ENCODE results near the gene ZSCAN22. TPM values are rescaled to one million over a fixed set of nuclear protein-coding genes. Genes with fewer than 3 reads are reported as not detected.

The ZSCAN22 gene
- total RNA-seq, 3 donors from 2014 or later = 3.0 to 4.3 (median 3.6) TPM

- Mint-ChIP-seq H3K9me3 (no peaks in the 10 kb centered on the region), H3K4me3 (peak overlapping the region; percentile 96), H3K27me3 (ENCODE audit: low read depth) (no peaks in the 10 kb centered on the region), H3K36me3 (ENCODE audit: insufficient read depth) (peaks cover 22% of the 10 kb centered on the region), H3K4me1 (ENCODE audit: low read depth) (peaks cover 37% of the 10 kb centered on the region)
- DNase-seq = no peak
- ATAC-seq = no peak
These were observed 58.6 kb downstream of the ZSCAN22 start for GRCh38 chr19:58385313-58385890.

GRCh38 chr19:58385891-58386575 is 59.2 kb downstream of the ZSCAN22 start:
- Mint-ChIP-seq H3K9me3 (no peaks in the 10 kb centered on the region), H3K27me3 (ENCODE audit: low read depth) (no peaks in the 10 kb centered on the region), H3K4me1 (ENCODE audit: low read depth) (peaks cover 40% of the 10 kb centered on the region), H3K4me3 (peak overlapping the region; percentile 96), H3K36me3 (ENCODE audit: insufficient read depth) (peaks cover 27% of the 10 kb centered on the region)
- DNase-seq (no peak), ATAC-seq (peak; percentile 10 to 18)

GRCh38 chr19:58386576-58387337 is 60.0 kb downstream of the ZSCAN22 start, which contains the start of gene RPS5:
RPS5 (plus strand) TSS chr19:58387269; CDS start chr19:58388138, 869 bp downstream.
- Mint-ChIP-seq H3K9me3 (no peaks in the 10 kb centered on the region), H3K36me3 (ENCODE audit: insufficient read depth) (peaks cover 28% of the 10 kb centered on the region), H3K4me3 (peak within 1 kb of the TSS; percentile 96), H3K4me1 (ENCODE audit: low read depth) (peaks cover 37% of the 10 kb centered on the region), H3K27me3 (ENCODE audit: low read depth) (no peaks in the 10 kb centered on the region)
- ATAC-seq = peak; percentile 87 to 91
- DNase-seq = peak; percentile 95

GRCh38 chr19:58387338-58388174 is 60.8 kb downstream of the ZSCAN22 start:
- peaks cover 32% of the 10 kb centered on the region for H3K36me3 Mint-ChIP-seq (ENCODE audit: insufficient read depth)
- no peak for DNase-seq
- H3K4me3 Mint-ChIP-seq = peak overlapping the region; percentile 96
- ATAC-seq = no peak
- no peaks in the 10 kb centered on the region for H3K9me3 Mint-ChIP-seq
- H3K27me3 Mint-ChIP-seq (ENCODE audit: low read depth) = no peaks in the 10 kb centered on the region
- H3K4me1 Mint-ChIP-seq (ENCODE audit: low read depth) = peaks cover 35% of the 10 kb centered on the region

- Mint-ChIP-seq H3K36me3 (ENCODE audit: insufficient read depth) (peaks cover 36% of the 10 kb centered on the region), H3K27me3 (ENCODE audit: low read depth) (no peaks in the 10 kb centered on the region), H3K9me3 (no peaks in the 10 kb centered on the region), H3K4me1 (ENCODE audit: low read depth) (peaks cover 38% of the 10 kb centered on the region), H3K4me3 (peak overlapping the region; percentile 96)
- DNase-seq (no peak), ATAC-seq (no peak)
These were observed 61.4 kb downstream of the ZSCAN22 start for GRCh38 chr19:58388175-58388526.

Other genes starting within 250 kb of the ZSCAN22 start
- 10 to 100 TPM in 1 of 3 donors, 1 to 10 TPM in 2; 7.6 to 11.7 (median 9.5) TPM for gene ZSCAN18, start 228.8 kb upstream of the ZSCAN22 start, total RNA-seq
- 1 to 10 TPM; 6.3 to 8.4 (median 7.0) TPM for gene ZNF329, start 176.2 kb upstream of the ZSCAN22 start, total RNA-seq
- 10 to 100 TPM; 17.3 to 26.6 (median 18.4) TPM for gene ZNF274, start 143.9 kb upstream of the ZSCAN22 start, total RNA-seq
- 10 to 100 TPM; 41.6 to 43.8 (median 41.6) TPM for gene ZNF544, start 98.1 kb upstream of the ZSCAN22 start, total RNA-seq
- gene ZNF8, start 48.0 kb upstream of the ZSCAN22 start, total RNA-seq = 1 to 10 TPM; 3.3 to 3.5 (median 3.4) TPM
- gene ERVK3-1, start 21.6 kb upstream of the ZSCAN22 start, total RNA-seq = 100 to 1,000 TPM; 117 TPM
- 10 to 100 TPM in 2 of 3 donors, 1 to 10 TPM in 1; 9.0 to 12.0 (median 11.5) TPM for gene A1BG, start 26.5 kb downstream of the ZSCAN22 start, total RNA-seq
- gene ZNF497, start 35.8 kb downstream of the ZSCAN22 start, total RNA-seq = under 1 TPM; 0.55 to 0.99 (median 0.98) TPM
- 1 to 10 TPM; 1.2 to 2.1 (median 1.8) TPM for gene ZNF837, start 54.0 kb downstream of the ZSCAN22 start, total RNA-seq
- 1,000 to 10,000 TPM; 2,106 to 2,287 (median 2,120) TPM for gene RPS5, start 60.3 kb downstream of the ZSCAN22 start, total RNA-seq
- 1 to 10 TPM; 2.5 to 3.2 (median 2.5) TPM for gene RNF225, start 68.7 kb downstream of the ZSCAN22 start, total RNA-seq
- gene ZNF584, start 81.7 kb downstream of the ZSCAN22 start, total RNA-seq = 10 to 100 TPM; 17.8 to 20.5 (median 20.3) TPM
- gene ZNF132, start 113.2 kb downstream of the ZSCAN22 start, total RNA-seq = 1 to 10 TPM; 1.0 to 1.8 (median 1.8) TPM
- 10 to 100 TPM; 10.7 to 13.3 (median 11.3) TPM for gene ZNF324B, start 124.6 kb downstream of the ZSCAN22 start, total RNA-seq
- gene ZNF324, start 140.1 kb downstream of the ZSCAN22 start, total RNA-seq = 10 to 100 TPM; 16.1 to 18.0 (median 16.4) TPM
- gene ZNF446, start 149.4 kb downstream of the ZSCAN22 start, total RNA-seq = 1 to 10 TPM; 5.3 to 6.4 (median 6.0) TPM
- 10 to 100 TPM; 12.6 to 19.8 (median 19.5) TPM for gene SLC27A5, start 185.0 kb downstream of the ZSCAN22 start, total RNA-seq
- 10 to 100 TPM; 15.4 to 16.7 (median 16.1) TPM for gene ZBTB45, start 192.8 kb downstream of the ZSCAN22 start, total RNA-seq
- 100 to 1,000 TPM; 850 to 963 (median 920) TPM for gene TRIM28, start 217.1 kb downstream of the ZSCAN22 start, total RNA-seq
- 100 to 1,000 TPM; 117 to 128 (median 119) TPM for gene CHMP2A, start 228.1 kb downstream of the ZSCAN22 start, total RNA-seq
- gene UBE2M, start 231.6 kb downstream of the ZSCAN22 start, total RNA-seq = 100 to 1,000 TPM; 138 to 155 (median 153) TPM
- 10 to 100 TPM; 12.4 to 16.9 (median 12.7) TPM for gene MZF1, start 246.3 kb downstream of the ZSCAN22 start, total RNA-seq